ENCODE results near the gene ZNF519.
"Not testable (repeated sequence)": the region's sequence is repeated elsewhere in the genome, so short reads cannot be mapped to it uniquely, and the experiment has no call there.

ZNF519 gene

GRCh38 chr18:14132271-14132700 lies at the start of gene ZNF519:
Gene ZNF519, minus strand, starts transcription at chr18:14132435. Its CDS starts 158 bp downstream, at chr18:14132277.
- in situ Hi-C loops (cut with HindIII; ENCODE audit: low sequenced_read_pairs), result not testable (repeated sequence)

GRCh38 chr18:14179306-14179705 lies 47.1 kb upstream of the ZNF519 start:
- in situ Hi-C loops (cut with HindIII; ENCODE audit: low sequenced_read_pairs), result no loop called here

- in situ Hi-C loops (cut with HindIII; ENCODE audit: low sequenced_read_pairs), result not testable (repeated sequence)
Observed at GRCh38 chr18:14178321-14179196, 46.3 kb upstream of the ZNF519 start.

- in situ Hi-C loops (cut with HindIII; ENCODE audit: low sequenced_read_pairs), result not testable (repeated sequence)
Observed at GRCh38 chr18:14177540-14178320, 45.5 kb upstream of the ZNF519 start.

- in situ Hi-C loops (cut with HindIII; ENCODE audit: low sequenced_read_pairs), result not testable (repeated sequence)
Observed at GRCh38 chr18:14175404-14175803, 43.2 kb upstream of the ZNF519 start.

GRCh38 chr18:14174706-14175085 lies 42.5 kb upstream of the ZNF519 start:
- in situ Hi-C loops (cut with HindIII; ENCODE audit: low sequenced_read_pairs), result no loop called here

GRCh38 chr18:14174002-14174705 lies 41.9 kb upstream of the ZNF519 start:
- in situ Hi-C loops (cut with HindIII; ENCODE audit: low sequenced_read_pairs), result not testable (repeated sequence)

- in situ Hi-C loops (cut with HindIII; ENCODE audit: low sequenced_read_pairs), result not testable (repeated sequence)
Observed at GRCh38 chr18:14173116-14173951, 41.1 kb upstream of the ZNF519 start.

GRCh38 chr18:14172142-14173115 lies 40.2 kb upstream of the ZNF519 start:
- in situ Hi-C loops (cut with HindIII; ENCODE audit: low sequenced_read_pairs), result not testable (repeated sequence)

GRCh38 chr18:14171301-14172141 lies 39.3 kb upstream of the ZNF519 start:
- in situ Hi-C loops (cut with HindIII; ENCODE audit: low sequenced_read_pairs), result not testable (repeated sequence)

GRCh38 chr18:14170367-14171036 lies 38.3 kb upstream of the ZNF519 start:
- in situ Hi-C loops (cut with HindIII; ENCODE audit: low sequenced_read_pairs), result not testable (repeated sequence)

GRCh38 chr18:14162915-14163314 lies 30.7 kb upstream of the ZNF519 start:
- in situ Hi-C loops (cut with HindIII; ENCODE audit: low sequenced_read_pairs), result not testable (repeated sequence)

- in situ Hi-C loops (cut with HindIII; ENCODE audit: low sequenced_read_pairs), result not testable (repeated sequence)
Observed at GRCh38 chr18:14151564-14152113, 19.4 kb upstream of the ZNF519 start.

- in situ Hi-C loops (cut with HindIII; ENCODE audit: low sequenced_read_pairs), result not testable (repeated sequence)
Observed at GRCh38 chr18:14150766-14151165, 18.5 kb upstream of the ZNF519 start.

- in situ Hi-C loops (cut with HindIII; ENCODE audit: low sequenced_read_pairs), result not testable (repeated sequence)
Observed at GRCh38 chr18:14149916-14150420, 17.7 kb upstream of the ZNF519 start.

GRCh38 chr18:14149121-14149850 lies 17.1 kb upstream of the ZNF519 start:
- in situ Hi-C loops (cut with HindIII; ENCODE audit: low sequenced_read_pairs), result not testable (repeated sequence)

All from endothelial cell of hepatic sinusoid (primary cell).